ENCODE measurements around the gene GFY. TPM values are rescaled to one million over a fixed set of nuclear protein-coding genes. Genes with fewer than 3 reads are reported as not detected.

The GFY gene
- total and polyA plus RNA-seq, 10 of the 15 experiments (the other 5 are each of a cell fraction or from before 2014, with no cell fraction given): 0.05 TPM; not detected in 9

- TF ChIP-seq CHD1 (IDR thresholded peaks at IDR 0.05; ENCODE audit: low read depth, low read length): no peak
- TF ChIP-seq POLR2A (IDR thresholded peaks at IDR 0.05; ENCODE audit: low read depth, low read length): peak; percentile 36; the same call in 1 of the 2 replicates
- TF ChIP-seq, protein P1, sequence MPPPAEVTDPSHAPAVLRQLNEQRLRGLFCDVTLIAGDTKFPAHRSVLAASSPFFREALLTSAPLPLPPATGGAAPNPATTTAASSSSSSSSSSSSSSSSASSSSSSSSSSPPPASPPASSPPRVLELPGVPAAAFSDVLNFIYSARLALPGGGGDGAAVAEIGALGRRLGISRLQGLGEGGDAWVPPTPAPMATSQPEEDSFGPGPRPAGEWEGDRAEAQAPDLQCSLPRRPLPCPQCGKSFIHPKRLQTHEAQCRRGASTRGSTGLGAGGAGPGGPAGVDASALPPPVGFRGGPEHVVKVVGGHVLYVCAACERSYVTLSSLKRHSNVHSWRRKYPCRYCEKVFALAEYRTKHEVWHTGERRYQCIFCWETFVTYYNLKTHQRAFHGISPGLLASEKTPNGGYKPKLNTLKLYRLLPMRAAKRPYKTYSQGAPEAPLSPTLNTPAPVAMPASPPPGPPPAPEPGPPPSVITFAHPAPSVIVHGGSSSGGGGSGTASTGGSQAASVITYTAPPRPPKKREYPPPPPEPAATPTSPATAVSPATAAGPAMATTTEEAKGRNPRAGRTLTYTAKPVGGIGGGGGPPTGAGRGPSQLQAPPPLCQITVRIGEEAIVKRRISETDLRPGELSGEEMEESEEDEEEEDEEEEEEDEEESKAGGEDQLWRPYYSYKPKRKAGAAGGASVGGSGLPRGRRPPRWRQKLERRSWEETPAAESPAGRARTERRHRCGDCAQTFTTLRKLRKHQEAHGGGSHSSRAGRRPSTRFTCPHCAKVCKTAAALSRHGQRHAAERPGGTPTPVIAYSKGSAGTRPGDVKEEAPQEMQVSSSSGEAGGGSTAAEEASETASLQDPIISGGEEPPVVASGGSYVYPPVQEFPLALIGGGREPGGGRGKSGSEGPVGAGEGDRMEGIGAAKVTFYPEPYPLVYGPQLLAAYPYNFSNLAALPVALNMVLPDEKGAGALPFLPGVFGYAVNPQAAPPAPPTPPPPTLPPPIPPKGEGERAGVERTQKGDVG (CRISPR knock-in tag; IDR thresholded peaks at IDR 0.05): no peak
- TF ChIP-seq KLF5 (IDR thresholded peaks at IDR 0.05; ENCODE audit: partially characterized antibody): no peak
- TF ChIP-seq, protein P2, sequence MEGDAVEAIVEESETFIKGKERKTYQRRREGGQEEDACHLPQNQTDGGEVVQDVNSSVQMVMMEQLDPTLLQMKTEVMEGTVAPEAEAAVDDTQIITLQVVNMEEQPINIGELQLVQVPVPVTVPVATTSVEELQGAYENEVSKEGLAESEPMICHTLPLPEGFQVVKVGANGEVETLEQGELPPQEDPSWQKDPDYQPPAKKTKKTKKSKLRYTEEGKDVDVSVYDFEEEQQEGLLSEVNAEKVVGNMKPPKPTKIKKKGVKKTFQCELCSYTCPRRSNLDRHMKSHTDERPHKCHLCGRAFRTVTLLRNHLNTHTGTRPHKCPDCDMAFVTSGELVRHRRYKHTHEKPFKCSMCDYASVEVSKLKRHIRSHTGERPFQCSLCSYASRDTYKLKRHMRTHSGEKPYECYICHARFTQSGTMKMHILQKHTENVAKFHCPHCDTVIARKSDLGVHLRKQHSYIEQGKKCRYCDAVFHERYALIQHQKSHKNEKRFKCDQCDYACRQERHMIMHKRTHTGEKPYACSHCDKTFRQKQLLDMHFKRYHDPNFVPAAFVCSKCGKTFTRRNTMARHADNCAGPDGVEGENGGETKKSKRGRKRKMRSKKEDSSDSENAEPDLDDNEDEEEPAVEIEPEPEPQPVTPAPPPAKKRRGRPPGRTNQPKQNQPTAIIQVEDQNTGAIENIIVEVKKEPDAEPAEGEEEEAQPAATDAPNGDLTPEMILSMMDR (IDR thresholded peaks at IDR 0.05 in 2 of 3, conservative IDR thresholded peaks at IDR 0.05 in 1 of 3; ENCODE audit: control insufficient read depth in 2 of 3, extremely low read depth in 1 of 3, insufficient read depth in 1 of 3, low read depth in 3 of 3, low read length in 3 of 3): peak; percentile 88 to 98 (median 89); a peak in 5 of 6 replicates
- peak; percentile 87 for TF ChIP-seq EED (IDR thresholded peaks at IDR 0.05; ENCODE audit: low read depth)
- TF ChIP-seq, protein P3, sequence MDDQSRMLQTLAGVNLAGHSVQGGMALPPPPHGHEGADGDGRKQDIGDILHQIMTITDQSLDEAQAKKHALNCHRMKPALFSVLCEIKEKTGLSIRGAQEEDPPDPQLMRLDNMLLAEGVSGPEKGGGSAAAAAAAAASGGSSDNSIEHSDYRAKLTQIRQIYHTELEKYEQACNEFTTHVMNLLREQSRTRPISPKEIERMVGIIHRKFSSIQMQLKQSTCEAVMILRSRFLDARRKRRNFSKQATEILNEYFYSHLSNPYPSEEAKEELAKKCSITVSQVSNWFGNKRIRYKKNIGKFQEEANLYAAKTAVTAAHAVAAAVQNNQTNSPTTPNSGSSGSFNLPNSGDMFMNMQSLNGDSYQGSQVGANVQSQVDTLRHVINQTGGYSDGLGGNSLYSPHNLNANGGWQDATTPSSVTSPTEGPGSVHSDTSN (IDR thresholded peaks at IDR 0.05; ENCODE audit: insufficient replicate concordance, low read depth, low read length): peak; percentile 4
- TF ChIP-seq MTA3 (IDR thresholded peaks at IDR 0.05; ENCODE audit: borderline replicate concordance, low read length): 0 out of 2 replicates have a peak, but pooled peaks have one; percentile 72
- TF ChIP-seq BACH1 (IDR thresholded peaks at IDR 0.05; ENCODE audit: borderline replicate concordance): peak; percentile 34; the same call in 1 of the 2 replicates
- TF ChIP-seq RELB (IDR thresholded peaks at IDR 0.05; ENCODE audit: low read depth): peak; percentile 62; the same call in 1 of the 2 replicates
- peak; percentile 87 for TF ChIP-seq RAD21 (IDR thresholded peaks at IDR 0.05; ENCODE audit: insufficient read depth, low read depth, low read length)
- no peak for TF ChIP-seq GABPA (IDR thresholded peaks at IDR 0.05; ENCODE audit: low read depth)
- TF ChIP-seq MEF2B (IDR thresholded peaks at IDR 0.05; ENCODE audit: partially characterized antibody, poor library complexity, severe bottlenecking): peak; percentile 45
- 0 out of 2 replicates have a peak, but pooled peaks have one; percentile 40 for TF ChIP-seq BCL11A (IDR thresholded peaks at IDR 0.05; ENCODE audit: low read depth, low read length)
- TF ChIP-seq STAT3 (IDR thresholded peaks at IDR 0.05; ENCODE audit: low read depth, low read length): no peak
- TF ChIP-seq EGR1 (IDR thresholded peaks at IDR 0.05; ENCODE audit: borderline replicate concordance in 1 of 2, low read depth in 2 of 2, low read length in 2 of 2): peak in 1 of 2 experiments; percentile 75; a peak in 2 of 3 replicates
- no peak for TF ChIP-seq ZSCAN29 (IDR thresholded peaks at IDR 0.05)
- peak; percentile 70 for TF ChIP-seq MEF2A (IDR thresholded peaks at IDR 0.05; ENCODE audit: insufficient read depth, low read depth, low read length)
- TF ChIP-seq EP300 (IDR thresholded peaks at IDR 0.05; ENCODE audit: borderline replicate concordance in 1 of 2, control insufficient read depth in 1 of 2, low read depth in 2 of 2, low read length in 2 of 2): peak; percentile 53 to 65; a peak in 3 of 4 replicates
- no peak for TF ChIP-seq SUZ12 (IDR thresholded peaks at IDR 0.05; ENCODE audit: unreplicated experiment)
- TF ChIP-seq RAD51 (IDR thresholded peaks at IDR 0.05): no peak
Measured at GRCh38 chr19:49469828-49470614, 44.8 kb downstream of the GFY start (continued).

All from GM12878 (cell line).